Thoracic aorta (tissue), 2 donors: ENCODE data around the gene REEP5. TPM values are rescaled to one million over a fixed set of nuclear protein-coding genes. Genes with fewer than 3 reads are reported as not detected.
A peak's percentile ranks its signal among the peaks of the same experiment; 100 is the strongest.
"Not testable (repeated sequence)": the region's sequence is repeated elsewhere in the genome, so short reads cannot be mapped to it uniquely, and the experiment has no call there.

Experiments
- ATAC-seq: fragments of 150-250 bp; one replicate; pipeline ENCODE4 v1.8.0; 2017; ENCODE audit warnings: low read depth; ENCODE audit not compliant: insufficient number of reproducible peaks, low FRiP score
- DNase-seq: peaks from one replicate; pipeline ENCODE4 v3.0.0-alpha.2; 2020; ENCODE audit warnings: low spot score
- H3K27ac ChIP-seq, 2 donors: fragments of 200-600 bp; sonication (generic); 1 replicate in 1 of 2; 2 replicates in 1 of 2; pipeline ENCODE4 v1.5.1; 2016; ENCODE audit warnings: mild to moderate bottlenecking in 2 of 2, moderate library complexity in 2 of 2
- H3K27me3 ChIP-seq: fragments of 200-600 bp; sonication (generic); replicated peaks from 2 replicates; pipeline ENCODE4 v1.6.0; 2016; ENCODE audit warnings: mild to moderate bottlenecking; ENCODE audit not compliant: insufficient read depth
- H3K36me3 ChIP-seq: fragments of 200-600 bp; sonication (generic); one replicate; pipeline ENCODE4 v1.5.1; 2016
- H3K4me1 ChIP-seq, 2 donors: fragments of 200-600 bp; sonication (generic); 1 replicate in 1 of 2; 2 replicates in 1 of 2; pipeline versions ENCODE4 v1.5.1 to v1.6.0; 2016; ENCODE audit warnings: low read depth in 2 of 2, mild to moderate bottlenecking in 1 of 2; ENCODE audit not compliant: control insufficient read depth in 1 of 2
- H3K4me3 ChIP-seq: fragments of 200-600 bp; sonication (generic); 2 replicates; pipeline ENCODE4 v1.5.1; 2016; ENCODE audit warnings: mild to moderate bottlenecking
- H3K9me3 ChIP-seq: fragments of 200-600 bp; sonication (generic); 2 replicates; pipeline ENCODE4 v1.5.1; 2016
- total RNA-seq, 2 donors: library from RNA; depleted of rRNA; stranded (reverse); fragments of >200 nt; gene quantifications; one replicate each; pipeline versions ENCODE4 v1.1.0 to v1.2.3, GENCODE V29; 2016
- TF ChIP-seq, protein P1 (sequence below): fragments of 200-600 bp; sonication (generic); IDR thresholded peaks from one replicate; pipeline ENCODE4 v1.5.1; 2019; ENCODE audit warnings: antibody characterized with exemption

Gene REEP5
- total RNA-seq, 2 donors from 2014 or later: 80.4 to 110 TPM

DNA sequence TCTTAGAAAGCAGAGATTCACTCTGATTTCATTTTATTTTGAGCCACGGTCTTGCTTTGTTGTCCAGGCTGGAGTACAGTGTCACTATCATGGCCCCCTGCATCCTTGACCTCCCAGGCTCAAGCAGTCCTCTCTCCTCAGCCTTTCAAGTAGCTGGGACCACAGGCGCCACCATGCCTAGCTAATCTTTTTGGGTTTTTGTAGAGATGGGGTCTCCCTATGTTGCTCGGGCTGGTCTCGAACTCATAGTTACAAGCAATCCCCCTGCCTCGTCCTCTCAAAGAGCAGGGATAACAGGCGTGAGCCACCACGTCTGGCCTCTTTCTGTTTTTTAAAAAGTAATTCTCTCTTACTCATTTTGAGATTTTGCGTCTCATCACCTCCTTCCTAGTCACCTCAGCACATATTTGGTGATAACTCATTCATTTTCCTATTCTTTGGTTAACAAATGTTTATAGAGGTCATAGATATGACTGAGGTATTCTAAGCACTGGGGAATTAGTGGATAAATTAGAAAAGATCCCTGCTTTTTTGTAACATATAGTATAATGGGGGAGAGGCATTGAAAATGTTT lies 43.8 kb upstream of the REEP5 start:
- ATAC-seq (no peak), DNase-seq (no peak)
- H3K4me1 ChIP-seq: peaks cover 4 to 7% of the 10 kb centered on the region in 2 donors
- no peak overlapping the region for H3K4me3 ChIP-seq
- no peaks in the 10 kb centered on the region for H3K27me3 ChIP-seq
- TF ChIP-seq, protein P1, sequence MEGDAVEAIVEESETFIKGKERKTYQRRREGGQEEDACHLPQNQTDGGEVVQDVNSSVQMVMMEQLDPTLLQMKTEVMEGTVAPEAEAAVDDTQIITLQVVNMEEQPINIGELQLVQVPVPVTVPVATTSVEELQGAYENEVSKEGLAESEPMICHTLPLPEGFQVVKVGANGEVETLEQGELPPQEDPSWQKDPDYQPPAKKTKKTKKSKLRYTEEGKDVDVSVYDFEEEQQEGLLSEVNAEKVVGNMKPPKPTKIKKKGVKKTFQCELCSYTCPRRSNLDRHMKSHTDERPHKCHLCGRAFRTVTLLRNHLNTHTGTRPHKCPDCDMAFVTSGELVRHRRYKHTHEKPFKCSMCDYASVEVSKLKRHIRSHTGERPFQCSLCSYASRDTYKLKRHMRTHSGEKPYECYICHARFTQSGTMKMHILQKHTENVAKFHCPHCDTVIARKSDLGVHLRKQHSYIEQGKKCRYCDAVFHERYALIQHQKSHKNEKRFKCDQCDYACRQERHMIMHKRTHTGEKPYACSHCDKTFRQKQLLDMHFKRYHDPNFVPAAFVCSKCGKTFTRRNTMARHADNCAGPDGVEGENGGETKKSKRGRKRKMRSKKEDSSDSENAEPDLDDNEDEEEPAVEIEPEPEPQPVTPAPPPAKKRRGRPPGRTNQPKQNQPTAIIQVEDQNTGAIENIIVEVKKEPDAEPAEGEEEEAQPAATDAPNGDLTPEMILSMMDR: no peak
- no peak overlapping the region for H3K27ac ChIP-seq
- H3K36me3 ChIP-seq: no peaks in the 10 kb centered on the region
- no peaks in the 10 kb centered on the region for H3K9me3 ChIP-seq

DNA sequence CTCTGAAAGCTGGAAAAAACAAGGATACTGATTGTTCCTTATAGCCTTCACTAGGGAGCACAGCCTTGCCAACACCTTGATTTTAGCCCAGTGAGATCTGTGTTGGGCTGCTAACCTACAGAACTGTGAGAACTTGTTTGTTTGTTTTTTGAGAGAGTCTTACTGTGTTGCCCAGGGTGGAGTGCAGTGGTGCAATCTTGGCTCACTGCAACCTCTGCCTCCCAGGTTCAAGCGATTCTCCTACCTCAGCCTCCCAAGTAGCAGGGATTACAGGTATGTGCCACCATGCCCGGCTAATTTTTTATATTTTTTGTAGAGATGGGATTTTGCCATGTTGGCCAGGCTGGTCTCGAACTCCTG lies 41.3 kb upstream of the REEP5 start:
- H3K9me3 ChIP-seq, H3K27me3 ChIP-seq, H3K4me3 ChIP-seq, H3K36me3 ChIP-seq, ATAC-seq, DNase-seq: not testable (repeated sequence)
- peaks cover 11 to 27% of the 10 kb centered on the region in 2 donors for H3K4me1 ChIP-seq
- peak overlapping the region; percentile 66 to 81 for H3K27ac ChIP-seq

DNA sequence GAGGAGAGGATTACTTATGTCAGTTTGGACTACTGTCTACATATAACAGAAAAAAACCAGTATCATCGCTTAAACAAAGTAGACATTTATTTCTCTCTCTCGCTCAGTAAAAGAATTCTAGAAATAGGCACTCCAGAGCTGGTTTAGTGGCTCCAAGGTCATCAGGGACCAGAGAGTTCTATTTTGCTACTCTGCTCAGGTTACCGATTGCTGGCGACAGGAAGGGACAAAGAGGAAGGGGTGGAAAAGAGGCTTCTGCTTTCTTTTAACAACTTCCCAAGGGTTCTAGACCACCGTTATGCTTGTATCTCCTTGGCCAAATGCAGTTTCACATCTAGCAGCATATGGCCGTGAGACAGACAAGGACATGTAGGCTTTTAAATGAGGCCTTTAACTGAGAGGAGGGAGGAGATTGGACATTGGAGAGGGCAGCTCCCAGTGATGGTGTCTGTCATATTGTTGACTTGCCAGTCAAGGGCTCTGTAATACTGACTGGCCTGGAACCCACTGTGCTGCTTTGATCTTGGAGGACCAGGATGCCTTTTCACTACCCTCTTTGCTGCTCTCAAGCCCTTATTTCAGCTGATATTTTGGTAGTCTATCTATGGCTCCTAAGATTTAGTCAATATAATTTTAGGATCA lies 39.0 kb upstream of the REEP5 start:
- Histone ChIP-seq H3K27me3 (no peaks in the 10 kb centered on the region), H3K27ac (no peak overlapping the region), H3K4me3 (no peak overlapping the region), H3K36me3 (no peaks in the 10 kb centered on the region), H3K4me1 (peaks cover 21 to 45% of the 10 kb centered on the region in 2 donors), H3K9me3 (no peaks in the 10 kb centered on the region)
- DNase-seq (no peak), ATAC-seq (no peak)
- TF ChIP-seq, protein P1: no peak

DNA sequence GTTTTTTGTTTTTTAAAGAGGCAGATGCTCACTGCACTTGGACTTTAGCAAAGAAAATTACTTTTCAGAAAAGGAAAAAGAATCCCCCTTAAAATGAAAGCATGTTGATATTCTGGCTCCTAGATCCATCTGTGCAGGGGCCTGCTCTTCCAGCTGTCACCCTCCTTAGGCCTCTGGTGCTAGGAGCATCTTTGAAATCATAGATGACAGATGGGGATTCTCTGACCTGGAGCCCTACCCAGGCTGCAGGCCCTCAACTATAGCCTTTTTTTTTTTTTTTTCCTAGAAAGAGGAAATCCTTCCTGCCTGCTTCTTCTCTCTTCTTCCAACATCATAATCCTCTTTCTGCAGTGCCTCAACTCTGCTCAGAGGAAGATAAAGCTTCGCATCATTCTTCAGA lies 38.3 kb upstream of the REEP5 start:
- ATAC-seq (no peak), DNase-seq (no peak)
- no peaks in the 10 kb centered on the region for H3K27me3 ChIP-seq
- no peak overlapping the region for H3K27ac ChIP-seq
- H3K9me3 ChIP-seq: no peaks in the 10 kb centered on the region
- H3K4me3 ChIP-seq: no peak overlapping the region
- H3K4me1 ChIP-seq: peaks cover 21 to 45% of the 10 kb centered on the region in 2 donors
- TF ChIP-seq, protein P1: no peak
- no peaks in the 10 kb centered on the region for H3K36me3 ChIP-seq

DNA sequence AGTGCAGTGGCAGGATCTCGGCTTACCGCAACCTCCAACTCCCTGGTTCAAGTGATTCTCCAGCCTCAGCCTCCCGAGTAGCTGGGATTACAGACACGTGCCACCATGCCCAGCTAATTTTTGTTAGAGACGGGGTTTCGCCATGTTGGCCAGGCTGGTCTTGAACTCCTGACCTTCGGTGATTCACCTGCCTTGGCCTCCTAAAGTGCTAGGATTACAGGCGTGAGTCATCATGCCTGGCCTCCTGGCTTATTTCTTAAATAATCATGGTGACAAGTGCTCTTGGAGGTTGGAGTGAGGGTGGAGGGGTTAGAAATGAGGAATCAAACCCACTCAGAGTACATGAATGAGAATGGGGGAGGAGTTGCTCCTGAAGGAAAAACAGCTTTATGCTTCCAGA lies 37.8 kb upstream of the REEP5 start:
- H3K4me1 ChIP-seq: peaks cover 21 to 45% of the 10 kb centered on the region in 2 donors
- H3K9me3 ChIP-seq, H3K27me3 ChIP-seq, H3K4me3 ChIP-seq, H3K27ac ChIP-seq, DNase-seq, H3K36me3 ChIP-seq, ATAC-seq: not testable (repeated sequence)

DNA sequence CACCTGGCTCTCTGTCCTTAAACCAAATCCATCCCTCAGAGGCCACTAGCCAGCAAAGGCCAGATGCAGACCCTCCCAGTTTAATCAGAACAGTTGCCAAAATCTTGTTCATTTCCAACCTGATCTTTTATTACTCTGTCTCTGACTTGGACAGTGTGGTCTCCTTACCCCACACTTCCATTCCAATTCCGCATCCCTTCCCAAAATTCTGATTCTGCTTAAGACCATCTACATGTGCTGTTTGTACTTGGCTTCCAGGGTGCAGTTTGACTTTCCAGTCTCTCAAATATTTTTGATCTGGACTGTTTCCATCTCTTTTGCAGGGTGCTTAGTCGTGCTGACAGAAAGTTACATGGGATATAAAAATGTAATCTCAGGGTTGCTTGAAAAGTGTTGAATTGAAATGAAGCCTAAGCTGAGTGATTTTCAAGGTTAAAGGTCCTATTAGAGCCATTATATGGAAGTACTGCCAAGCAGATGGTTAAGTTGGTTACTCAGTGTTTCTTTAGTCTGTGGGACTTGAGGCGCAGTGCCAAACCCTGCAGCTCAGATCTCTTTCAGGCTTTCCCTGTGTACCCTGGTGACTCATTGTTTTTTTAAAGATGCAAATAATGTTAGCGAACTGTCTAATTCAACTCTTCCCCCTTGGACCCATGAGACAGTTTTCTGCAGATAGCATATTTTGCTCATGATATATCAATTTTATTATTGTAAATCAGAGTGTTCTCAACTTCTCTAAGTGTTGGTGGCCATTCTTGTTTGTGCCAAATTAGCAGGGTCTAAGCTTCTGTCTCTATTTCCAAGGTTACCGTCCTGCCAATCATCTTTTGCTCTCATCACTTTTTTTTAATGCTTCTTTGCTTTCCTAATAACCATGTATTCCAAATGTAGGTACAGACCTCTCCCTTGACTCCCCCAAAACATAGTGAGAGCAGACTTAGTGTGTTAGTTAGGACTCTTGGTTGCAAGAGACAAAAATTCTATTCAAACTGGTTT lies 36.4 kb upstream of the REEP5 start:
- TF ChIP-seq, protein P1: no peak
- no peak for ATAC-seq
- Histone ChIP-seq H3K36me3 (no peaks in the 10 kb centered on the region), H3K4me3 (peak overlapping the region; percentile 17), H3K27me3 (no peaks in the 10 kb centered on the region), H3K27ac (peak overlapping the region; percentile 26 to 39), H3K4me1 (peaks cover 18 to 41% of the 10 kb centered on the region in 2 donors), H3K9me3 (no peaks in the 10 kb centered on the region)
- DNase-seq: no peak
